Measurements from ENCODE around the gene FGF14.
"Not testable (repeated sequence)": the region's sequence is repeated elsewhere in the genome, so short reads cannot be mapped to it uniquely, and the experiment has no call there.

FGF14 gene

DNA sequence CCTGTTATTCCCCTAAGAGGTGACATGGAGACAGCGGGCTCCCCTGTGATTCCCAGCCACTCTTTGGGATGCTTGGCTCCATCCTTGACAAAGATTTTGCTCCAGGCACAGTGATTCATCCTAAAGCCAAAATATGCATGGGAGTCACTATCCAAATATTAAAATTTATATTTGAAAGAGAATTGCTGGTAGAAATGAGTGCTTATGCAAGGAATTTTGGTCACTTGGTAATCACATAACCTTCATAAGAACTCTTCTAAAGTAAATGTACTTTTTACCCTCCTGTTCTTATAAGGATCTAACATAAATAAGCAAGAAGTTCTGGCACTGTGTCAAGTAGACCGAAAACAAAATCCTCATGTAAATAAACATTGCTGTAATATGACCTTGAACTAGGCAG, 563.5 kb downstream of the FGF14 start:
- DNase-seq, result no peak

- DNase-seq, result not testable (repeated sequence)
These were observed 564.1 kb downstream of the FGF14 start for GRCh38 chr13:101837778-101838177.

GRCh38 chr13:101837288-101837687, 564.6 kb downstream of the FGF14 start:
- no peak for DNase-seq

DNA sequence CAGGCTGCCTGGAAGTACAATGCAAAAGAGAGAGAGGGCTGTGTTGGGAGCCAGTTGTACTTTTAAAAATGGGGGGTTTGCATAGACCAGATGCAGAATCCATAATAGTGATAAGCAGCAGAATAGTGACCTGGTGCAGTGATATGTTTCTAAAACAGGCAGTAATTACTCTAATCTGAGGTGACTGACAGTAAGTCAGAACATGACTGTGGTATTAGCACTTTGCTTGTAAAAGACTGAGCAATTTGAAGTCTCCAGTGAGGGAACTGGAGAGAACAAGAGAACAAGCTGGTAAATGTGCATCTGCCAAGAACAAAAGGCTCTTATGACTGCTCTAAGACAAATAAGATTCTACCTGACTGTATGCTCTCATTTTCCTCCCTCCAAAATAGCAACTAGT, 565.9 kb downstream of the FGF14 start:
- no peak for DNase-seq

DNA sequence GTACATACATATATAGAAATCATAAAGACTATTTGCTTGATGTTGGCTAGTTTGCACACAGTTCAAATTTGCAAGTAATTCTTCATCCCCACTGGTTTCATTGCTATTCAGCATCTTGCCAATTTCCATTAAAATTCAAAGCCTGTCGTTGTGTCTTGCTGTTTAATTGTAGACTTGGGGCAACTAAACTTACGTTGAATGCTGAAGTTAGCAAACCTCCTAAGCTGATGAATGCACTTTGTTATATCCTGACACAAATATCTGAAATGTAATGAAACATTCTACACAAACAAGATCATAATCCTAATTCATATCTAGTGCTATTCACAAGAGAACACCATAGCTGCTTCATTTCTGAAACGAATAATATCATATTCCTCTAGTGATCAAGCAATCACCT, 568.2 kb downstream of the FGF14 start:
- no peak for DNase-seq

- DNase-seq, result no peak
These were observed 571.8 kb downstream of the FGF14 start for GRCh38 chr13:101830035-101830434.

GRCh38 chr13:101829484-101829883, 572.4 kb downstream of the FGF14 start:
- DNase-seq, result no peak

GRCh38 chr13:101828119-101828518, 573.7 kb downstream of the FGF14 start:
- no peak for DNase-seq

GRCh38 chr13:101817898-101818297, 584.0 kb downstream of the FGF14 start:
- DNase-seq, result no peak

- no peak for DNase-seq
These were observed 590.0 kb downstream of the FGF14 start for GRCh38 chr13:101811881-101812280.

DNA sequence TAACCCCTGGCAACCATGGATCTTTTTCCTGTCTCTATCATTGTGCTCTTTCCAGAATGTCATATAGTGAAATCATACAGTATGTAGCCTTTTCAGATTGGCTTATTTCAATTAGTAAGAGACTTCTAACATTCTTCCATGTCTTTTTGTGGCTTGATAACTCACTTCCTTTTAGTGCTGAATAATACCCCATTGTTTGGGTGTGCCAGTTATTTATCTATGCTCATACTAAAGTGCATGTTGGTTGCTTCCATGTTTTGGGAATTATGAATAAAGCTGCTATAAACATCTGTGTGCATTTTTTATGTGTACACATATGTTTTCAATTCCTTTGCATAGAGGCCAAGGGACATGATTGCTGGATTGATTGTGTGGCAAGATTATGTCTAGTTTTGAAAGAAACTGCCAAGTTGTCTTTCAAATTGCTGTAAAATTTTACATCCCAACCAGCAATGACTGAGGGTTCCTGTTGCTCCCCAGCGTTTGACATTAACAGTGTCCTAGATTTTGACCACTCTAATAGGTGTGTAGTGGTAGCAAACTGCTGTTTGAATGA, 590.5 kb downstream of the FGF14 start:
- DNase-seq, result no peak

DNA sequence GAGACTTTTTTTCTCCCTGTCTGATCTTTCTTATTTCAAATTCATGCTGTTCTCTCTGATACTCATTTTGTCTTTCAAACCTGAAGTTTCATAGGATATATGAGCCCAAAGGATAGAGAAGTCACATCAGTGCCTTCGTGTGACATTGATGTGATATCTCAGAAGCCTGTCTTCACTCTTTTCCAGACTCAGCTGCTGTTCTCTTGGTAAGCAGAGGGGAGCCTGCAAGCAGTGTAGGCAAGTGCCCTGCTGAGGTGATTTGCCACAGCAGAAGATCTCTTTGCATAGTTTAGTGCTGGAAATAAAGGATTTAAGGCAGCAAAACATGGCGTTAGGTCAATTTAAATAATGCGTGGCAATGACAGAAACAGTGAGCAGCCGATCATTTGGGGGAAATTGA, 602.7 kb downstream of the FGF14 start:
- no peak for DNase-seq

- no peak for DNase-seq
These were observed 603.4 kb downstream of the FGF14 start for GRCh38 chr13:101798437-101798836.

DNA sequence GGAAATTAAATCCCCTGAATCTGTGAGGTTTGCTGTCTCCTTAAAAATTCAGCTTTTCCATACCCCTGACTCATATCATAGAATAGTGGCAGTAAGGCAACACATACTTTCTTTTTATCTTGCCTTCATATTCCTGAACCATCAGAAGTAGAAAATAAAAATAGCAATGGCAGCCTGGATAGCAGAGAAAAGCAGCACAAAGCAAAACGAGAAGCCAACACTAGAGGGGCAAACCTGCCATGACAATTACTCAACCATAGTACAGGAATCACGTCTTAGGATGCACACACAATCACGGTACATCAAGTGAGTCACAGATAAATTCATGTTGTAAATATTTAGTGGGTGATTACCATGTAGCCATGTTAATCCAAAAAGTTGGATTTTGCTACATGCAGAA, 606.4 kb downstream of the FGF14 start:
- DNase-seq, result no peak

GRCh38 chr13:101795025-101795424, 606.8 kb downstream of the FGF14 start:
- DNase-seq, result no peak

DNA sequence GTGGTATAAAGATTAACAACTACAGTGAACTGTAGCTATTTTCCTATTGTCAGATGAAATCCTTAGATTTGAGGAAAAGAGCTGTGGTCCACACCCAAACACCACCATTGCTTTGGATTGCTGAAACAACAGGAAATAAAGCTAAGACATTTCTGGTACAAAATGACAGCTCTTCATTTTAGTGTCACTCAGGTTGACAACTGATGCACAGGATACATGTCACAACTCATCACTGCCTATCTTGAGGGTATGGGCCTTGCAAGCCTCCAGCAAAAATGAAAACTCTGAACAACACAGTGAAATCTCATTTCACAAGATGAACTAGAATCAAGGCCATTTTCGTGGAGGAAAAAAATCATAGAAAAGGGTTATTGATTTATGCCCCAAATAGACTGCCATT, 609.7 kb downstream of the FGF14 start:
- no peak for DNase-seq

DNA sequence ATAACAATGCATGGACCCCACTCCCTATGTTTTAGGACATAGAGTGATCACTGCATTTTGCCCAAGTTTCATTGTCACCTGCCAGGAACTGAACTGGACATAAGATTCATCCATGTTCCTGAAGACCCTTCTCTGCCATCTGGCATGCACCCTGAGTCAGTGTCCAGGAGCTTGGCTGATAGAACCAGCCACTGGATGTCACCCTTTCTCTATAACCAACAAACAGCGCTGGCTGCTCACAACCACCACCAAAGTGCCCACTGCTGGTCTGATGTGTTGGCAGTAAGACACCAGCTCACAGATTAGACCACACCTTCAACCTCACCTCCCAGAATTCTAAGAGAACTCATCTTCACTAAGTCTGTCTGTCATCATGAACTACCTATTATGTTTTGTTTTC, 616.0 kb downstream of the FGF14 start:
- peak; percentile 19 for DNase-seq

GRCh38 chr13:101784313-101784712, 617.5 kb downstream of the FGF14 start:
- DNase-seq, result no peak

- no peak for DNase-seq
These were observed 618.3 kb downstream of the FGF14 start for GRCh38 chr13:101783554-101783953.

GRCh38 chr13:101780211-101780610, 621.6 kb downstream of the FGF14 start:
- no peak for DNase-seq

DNA sequence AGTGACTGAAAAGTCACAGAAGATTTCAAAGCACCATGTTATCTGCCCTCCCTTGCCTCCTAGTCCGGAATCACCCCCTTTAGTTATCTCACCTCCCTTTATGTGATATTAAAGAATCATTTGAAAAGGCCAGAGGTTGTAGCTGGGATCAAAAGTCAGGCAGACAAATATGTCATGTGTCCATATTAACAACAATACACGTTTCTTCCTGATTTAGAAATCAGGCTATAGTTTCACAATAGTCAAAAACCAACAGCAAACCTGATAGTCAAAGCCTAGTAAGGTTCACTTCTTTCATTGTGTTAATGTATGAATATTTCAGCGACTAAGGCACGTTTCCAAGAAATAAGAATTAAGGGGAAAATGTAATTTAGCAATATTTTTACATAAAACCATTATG, 622.7 kb downstream of the FGF14 start:
- DNase-seq, result no peak

GRCh38 chr13:101775267-101775666, 626.6 kb downstream of the FGF14 start:
- DNase-seq, result no peak

GRCh38 chr13:101774393-101774792, 627.5 kb downstream of the FGF14 start:
- DNase-seq, result no peak

- DNase-seq, result no peak
These were observed 628.8 kb downstream of the FGF14 start for GRCh38 chr13:101773062-101773461.

DNA sequence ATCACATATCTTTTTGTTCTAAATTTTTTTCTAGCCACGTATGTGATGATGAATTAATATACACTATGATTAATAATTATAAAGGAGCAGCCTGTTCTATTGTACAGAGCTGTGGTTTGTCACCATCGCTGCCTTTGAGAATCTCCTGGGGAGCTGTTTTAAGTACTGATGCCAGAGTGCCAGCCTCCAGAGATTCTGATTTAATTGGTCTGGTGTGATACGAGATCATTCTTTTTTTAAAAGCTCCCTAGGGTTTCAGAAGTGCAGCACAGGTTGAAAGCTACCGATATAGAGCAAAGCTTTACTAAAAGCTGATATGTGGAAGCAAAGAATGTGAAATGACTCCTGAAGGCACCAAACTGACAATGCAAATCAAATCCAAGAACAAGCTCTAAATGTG, 634.7 kb downstream of the FGF14 start:
- no peak for DNase-seq

- DNase-seq, result no peak
These were observed 638.7 kb downstream of the FGF14 start for GRCh38 chr13:101763191-101763590.

All from NCI-H526 treated with DMSO at 0.1 percent for 48 hours (cell line).